NCI-H2196 treated with DMSO at 0.1 percent for 48 hours (cell line): ENCODE measurements around the gene NPNT.

ENCODE experiments used
- DNase-seq: peaks from one replicate; lab custom pipeline; 2025; ENCODE audit not compliant: unreplicated experiment; lab: John Stamatoyannopoulos, UW

Gene NPNT

DNA sequence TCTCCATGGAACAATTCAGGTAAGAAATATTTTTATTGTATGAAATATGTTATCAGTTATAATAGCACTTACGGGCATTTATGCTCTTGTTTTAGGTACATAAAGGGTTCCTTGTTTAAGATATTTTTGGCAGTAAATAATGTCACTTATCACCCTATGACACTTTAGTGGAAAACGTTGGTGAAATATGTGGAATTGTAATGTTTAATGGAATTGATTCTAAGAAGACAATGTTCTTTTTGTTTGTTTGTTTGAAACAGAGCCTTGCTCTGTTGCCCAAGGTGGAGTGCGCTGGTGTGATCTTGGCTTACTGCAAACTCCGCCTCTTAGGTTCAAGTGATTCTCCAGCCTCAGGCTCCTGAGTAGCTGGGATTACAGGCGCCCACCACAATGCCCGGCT lies 17.4 kb downstream of the NPNT start:
- DNase-seq = no peak

DNA sequence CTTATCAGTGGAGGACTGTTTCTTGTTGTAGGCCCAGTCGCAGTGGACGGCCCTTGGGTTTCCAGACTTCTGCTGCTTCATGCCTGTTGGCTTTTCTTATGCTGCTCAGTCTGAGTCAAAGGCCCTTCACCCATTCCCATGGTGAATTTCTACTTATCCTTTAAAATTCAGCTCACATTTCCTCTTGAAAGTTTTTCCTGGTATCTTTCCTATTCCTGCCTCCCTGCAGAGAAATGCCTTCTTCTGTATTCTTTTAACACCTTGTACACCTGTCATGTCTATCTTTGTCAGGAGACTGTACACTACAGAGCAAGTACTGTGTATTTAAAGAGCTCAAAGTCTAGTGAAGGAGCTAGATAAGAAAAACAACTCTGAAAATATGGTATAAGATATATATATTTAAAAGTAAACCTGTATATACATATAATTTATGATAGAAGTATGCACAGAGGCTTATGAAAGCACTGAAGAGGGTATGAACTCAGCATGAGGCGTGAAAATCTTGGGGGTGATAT lies 22.0 kb downstream of the NPNT start:
- DNase-seq = no peak

DNA sequence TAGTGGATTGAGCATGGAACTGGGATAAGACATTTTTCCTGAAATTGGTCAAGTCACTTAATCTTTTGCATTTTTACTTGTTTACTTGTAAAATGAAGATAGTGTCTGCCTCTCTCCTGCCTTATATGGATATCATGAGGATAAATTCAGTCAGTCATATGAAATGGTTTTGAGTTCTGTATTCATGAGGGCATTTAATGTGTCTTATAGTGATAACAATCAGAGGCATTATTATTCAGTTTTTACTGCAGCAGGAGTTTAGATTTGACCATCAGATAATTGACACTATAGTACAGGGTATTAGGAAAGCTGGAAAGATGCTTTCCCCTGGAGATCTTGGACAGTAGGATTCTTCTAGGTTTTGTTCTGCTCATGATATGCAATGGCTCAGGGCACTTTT lies 26.0 kb downstream of the NPNT start:
- no peak for DNase-seq

DNA sequence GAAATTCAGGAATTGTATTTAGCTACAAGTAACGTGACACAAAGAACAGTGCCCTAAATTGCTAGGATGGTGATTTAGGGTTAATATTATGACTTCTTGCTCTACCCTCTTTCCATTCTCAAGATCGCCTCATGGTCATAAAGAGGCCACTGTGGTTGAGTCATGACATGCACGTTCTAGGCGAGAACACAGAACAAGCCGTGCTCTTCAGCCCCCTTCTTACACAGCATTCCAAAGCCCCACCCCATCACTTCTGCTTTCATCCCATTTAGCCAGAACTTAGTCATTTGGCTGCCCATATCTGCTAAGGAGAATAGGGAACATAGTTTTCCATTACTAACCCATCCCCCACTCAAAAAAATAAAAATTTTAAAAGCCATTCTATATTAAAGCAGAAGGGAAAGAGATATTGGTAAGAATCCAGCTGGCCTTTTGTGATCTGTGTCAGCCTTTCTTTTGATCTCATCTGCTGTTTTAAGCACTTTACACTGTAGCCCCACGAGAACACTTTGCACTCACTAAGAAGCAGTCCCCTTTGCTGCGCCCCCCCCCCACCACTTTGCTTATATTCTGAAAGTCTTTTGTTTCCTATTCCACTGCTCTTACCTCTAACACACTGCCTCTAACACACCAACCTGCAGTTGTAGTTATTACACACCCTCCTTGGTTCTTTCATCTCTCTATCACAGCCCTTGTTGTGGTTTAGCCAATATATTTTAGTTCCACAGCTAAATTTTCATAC lies 28.4 kb downstream of the NPNT start:
- no peak for DNase-seq

DNA sequence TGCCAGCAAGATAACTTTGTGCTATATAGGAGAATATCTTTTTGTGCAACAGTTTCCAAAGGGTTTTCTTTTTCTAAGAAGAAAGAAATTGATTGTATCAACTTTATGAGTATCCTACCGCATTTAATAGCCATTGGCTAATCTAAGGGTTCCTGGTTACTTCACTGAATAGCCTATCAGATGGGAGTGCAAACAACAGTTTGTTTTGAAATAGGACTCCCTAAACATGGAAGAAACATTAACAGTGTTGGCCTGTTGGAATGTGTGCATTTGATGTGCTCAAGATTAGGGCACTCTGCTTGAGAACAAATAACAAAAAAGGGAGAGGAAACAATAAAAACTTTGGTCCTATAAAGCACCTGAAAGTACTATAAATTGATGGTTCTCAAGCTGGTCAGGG lies 29.1 kb downstream of the NPNT start:
- no peak for DNase-seq

DNA sequence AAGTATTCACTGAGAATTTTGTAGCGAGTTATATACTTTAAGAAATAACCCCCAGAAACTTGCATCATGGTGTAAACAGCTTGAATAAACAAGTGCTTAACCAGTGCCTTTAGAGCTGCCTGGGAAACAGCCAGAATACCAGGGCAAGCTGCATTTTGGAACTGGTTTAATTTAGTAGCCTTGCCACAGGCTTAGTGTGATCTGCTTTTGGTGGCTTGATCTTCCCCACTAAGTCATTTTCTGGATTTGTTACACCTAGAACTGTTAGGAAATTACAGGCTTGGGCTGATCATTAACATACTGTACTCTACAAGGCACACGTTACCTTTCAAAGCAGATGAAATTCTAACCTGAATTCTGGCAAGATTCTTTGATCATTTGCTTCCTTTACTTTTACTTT lies 35.4 kb downstream of the NPNT start:
- DNase-seq = no peak

DNA sequence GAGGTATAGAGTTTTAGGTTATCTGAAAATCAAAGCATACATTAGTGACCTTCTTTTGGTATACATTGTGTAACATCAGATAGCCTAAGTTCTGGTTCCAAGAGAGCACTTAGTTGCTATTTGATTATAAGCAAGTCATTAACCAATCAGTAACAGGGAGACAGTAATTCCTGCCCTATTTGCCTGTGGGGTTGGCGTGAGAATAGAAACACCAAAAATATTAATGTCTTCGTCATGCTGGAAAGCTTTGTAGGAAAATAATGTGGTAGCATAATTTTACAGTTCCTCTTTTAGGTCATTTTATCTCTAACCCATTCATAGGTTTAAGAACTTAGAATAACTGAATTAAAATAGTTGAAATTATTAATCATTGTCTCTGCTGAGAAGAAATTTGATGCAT lies 37.8 kb downstream of the NPNT start:
- no peak for DNase-seq

DNA sequence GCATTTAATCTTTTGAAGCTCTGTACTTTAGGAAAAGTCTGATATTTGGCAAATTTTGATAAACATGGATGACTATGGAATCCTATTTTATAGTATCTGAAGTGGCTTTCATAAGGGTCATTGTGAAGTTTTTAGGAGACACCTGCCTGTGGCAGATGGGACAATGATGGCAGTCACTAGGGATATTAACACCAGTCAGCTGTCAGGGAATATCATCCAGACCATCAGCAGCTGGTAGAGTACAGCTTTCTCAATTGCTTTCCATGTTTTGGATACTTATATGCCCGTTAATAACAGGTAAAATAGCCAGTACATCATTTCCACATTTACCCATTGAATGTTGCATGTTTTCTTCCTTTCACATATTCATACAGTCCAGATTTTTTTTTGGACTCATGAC lies 39.1 kb downstream of the NPNT start:
- no peak for DNase-seq

DNA sequence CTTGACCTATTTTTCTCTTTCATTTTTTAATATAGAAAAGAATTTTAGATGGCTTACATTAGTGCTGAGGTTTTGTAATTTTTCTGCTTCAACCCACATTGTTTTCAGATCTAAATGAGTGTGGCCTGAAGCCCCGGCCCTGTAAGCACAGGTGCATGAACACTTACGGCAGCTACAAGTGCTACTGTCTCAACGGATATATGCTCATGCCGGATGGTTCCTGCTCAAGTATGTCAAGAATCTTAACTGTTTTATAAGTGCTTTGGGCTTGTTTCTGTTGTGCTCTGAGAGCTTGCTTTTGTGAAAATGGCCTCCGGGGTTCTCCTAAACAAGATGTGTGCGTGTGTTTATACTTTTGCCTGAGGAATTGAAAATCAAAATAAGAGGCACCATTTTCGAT lies 41.6 kb downstream of the NPNT start:
- no peak for DNase-seq

DNA sequence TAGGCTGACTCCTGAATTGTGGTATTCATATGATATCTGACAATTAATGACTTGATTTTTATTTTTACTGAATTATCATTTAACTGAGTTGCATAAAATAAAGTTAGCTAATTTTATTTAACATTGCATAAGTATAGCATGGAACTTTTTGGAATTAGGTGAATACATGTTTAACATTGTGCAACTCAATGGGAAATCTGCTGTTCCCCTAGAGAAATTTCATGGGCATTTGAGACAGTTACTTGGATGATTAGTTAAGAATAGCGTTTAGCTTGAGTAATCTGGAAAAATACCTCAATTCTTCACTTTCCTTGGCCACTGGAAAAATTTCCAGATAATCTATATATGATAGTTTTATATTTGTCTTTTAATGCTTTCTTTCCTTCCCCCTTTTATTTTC lies 42.5 kb downstream of the NPNT start:
- no peak for DNase-seq

DNA sequence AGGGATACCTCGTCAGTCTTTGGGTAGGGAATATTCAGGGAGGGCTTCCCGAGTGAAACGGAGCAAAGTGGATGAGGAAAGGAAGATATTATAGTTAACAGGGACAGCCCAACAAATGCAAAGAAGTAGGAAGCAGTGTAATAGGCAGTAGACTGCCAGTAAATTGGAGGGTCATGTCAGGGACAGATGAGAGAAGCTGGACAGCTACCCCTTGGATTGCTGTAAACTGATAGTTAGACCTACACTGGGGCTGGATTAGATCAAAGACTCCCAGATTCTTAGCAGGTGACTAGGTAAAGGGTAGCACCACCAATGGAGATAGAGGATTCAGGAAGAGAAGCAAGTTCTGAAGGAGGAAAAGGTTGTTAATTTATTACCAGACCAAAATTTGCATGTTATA lies 48.0 kb downstream of the NPNT start:
- no peak for DNase-seq

DNA sequence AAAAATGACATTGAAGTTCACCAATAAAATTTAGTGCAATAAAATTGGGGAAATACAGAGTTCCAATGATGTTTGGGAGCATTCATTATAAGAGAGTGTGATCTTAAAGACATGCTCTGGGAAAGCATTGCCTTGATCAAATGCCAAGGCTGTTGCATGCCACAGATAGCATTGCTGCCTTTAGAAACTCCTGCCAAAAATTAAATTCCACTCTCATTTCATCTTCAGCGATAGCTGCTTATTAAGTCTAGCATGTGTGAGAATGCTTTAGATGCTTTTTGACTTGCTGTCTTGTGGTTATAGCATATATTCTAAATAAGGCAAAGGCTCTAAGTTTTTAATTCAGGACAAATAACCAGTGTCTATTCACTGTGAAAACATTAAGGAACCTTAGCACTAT lies 49.3 kb downstream of the NPNT start:
- no peak for DNase-seq

DNA sequence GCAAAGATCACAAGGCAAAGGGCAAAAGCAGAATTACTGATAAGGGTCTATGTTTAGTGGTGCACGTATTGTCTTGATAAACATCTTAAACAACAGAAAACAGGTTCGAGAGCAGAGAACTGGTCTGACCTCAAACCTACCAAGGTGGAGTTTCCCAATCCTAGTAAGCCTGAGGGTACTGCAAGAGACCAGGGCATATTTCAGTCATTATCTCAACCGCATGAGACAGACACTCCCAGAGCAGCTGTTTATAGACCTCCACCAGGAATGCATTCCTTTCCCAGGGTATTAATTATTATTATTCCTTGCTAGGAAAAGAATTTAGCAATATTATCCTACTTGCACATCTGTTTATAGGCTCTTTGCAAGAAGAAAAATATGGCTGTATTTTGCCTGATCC lies 51.5 kb downstream of the NPNT start:
- DNase-seq = no peak

DNA sequence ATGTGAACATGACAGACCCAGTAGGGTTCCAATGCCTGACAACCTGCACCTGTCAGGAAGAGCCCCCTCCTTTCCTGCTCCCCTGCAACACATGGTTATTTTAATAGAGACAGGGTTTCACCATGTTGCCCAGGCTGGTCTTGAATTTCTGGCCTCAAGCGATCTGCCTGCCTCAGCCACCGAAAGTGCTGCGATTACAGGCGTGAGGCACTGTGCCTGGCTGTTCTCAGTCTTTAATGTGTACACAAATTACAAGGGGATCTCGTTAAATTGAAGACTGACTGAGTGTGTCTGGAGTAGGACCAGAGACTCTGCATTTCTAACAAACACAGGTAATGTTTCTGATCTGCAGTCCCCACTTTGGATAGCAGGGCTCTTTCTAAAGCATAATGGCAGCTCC lies 55.4 kb downstream of the NPNT start:
- no peak for DNase-seq

DNA sequence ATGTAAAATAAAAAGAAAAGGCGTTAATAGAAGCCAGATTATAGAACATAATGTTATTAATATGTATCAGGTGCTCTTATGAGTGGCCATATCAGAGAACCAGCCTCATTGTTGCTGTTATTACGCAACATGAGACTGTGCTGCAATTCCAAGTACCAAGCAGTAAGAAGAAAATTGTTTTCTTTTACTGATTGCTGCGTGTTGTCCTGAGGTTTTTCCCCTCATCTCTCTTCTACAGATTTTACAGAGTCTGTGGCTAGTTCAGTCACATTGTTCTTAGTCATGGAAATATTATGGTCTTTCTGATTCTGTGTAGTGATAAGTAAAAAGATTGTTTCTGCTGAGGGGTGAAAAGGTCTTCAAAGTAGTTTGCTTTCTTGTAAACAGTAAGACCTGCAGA lies 55.9 kb downstream of the NPNT start:
- DNase-seq = no peak

DNA sequence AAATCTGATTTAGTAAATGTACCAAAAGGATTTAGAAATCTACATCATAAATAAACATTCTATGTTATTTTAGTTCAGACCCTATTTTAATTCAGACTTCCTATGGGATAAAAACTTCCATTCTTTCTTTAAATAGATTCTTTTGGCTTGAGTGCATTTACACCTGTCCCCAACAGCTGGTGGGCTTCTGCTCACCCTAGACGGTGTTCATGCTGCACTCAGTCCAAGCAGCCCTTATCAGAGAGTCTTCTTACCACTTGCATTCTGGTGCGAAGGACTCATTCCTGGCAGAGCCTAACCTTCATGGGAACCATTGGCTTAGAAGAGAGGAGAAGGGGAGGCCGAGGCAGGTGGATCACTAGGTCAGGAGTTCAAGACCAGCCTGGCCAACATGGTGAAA lies 57.3 kb downstream of the NPNT start:
- no peak for DNase-seq

DNA sequence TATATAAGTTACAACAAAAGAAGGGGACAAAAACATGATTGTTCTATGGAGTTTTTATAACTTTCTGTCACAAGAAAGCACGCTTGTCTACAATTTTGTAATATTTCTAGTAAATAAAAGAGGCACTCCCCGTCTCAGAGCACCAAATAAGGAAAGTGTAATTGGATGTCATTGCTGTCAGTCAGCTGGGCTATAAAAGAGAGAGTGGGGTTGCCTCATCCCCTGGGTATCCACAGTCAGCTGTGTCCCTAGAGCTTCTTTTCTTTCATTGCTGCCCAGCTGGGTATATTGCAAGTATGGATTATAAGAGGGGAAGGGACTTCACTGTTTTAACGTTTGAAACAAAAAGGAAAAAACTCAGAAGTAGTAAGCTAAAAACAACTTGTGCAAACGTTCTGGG lies 61.3 kb downstream of the NPNT start:
- DNase-seq = no peak

DNA sequence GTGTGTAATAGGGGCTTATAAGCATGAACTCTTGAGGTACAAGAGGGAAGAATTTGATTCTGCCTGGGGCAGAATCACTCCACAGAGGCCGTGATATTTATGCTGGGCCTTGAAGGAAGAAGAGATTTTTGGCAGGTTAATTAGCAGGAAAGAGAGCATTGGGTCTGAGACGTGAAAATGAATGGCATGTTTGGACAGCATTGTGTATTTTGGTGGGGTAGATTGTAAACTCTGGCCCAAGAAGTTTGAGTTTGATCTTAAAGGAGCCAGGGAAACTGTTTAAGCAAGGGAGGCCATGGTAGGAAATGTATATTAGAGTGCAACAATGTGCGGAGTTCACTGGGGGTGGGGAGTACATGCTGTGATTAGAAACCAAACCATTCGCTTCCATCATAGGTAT lies 62.4 kb downstream of the NPNT start:
- DNase-seq = no peak

DNA sequence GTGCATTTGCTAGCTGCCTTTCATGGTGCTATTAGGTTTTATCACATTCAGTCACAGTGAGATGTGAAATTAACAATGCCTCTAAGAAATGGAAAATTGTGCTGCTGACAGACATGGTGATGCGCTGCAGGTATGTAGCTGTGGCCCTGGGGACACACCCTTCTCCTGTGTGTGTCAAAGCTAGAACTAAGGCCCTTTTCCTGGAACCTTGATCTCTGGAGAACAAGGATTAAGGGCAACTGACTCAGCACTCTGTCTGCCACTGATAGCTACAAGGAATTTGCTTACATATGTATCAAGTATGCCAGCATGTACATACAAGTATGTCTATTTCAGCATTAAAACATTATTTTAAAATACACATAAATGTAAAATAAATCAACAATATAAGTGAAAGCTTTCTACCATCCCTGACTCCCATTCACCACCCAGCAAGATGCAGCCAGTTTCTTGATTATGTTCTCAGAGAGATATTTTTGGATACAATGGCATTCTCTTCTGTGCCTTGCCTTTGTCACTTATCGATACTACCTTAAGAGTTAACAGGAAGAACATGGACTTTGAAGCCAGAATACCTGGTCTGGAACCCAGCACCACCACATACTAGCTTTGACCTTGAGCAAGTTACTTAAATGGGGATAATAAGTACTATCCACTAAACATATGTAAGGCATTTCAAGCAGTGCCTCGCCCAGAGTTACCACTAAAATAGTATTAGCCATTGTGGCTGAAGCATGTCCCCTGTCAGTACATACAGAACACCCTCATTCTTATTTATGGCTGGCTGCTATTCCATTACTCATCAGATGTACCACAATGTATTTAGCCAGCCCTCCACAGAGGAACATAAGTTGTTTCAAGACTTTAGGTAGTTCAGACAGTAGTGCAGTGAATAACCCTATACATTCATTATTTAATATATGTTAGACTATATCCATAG lies 68.5 kb downstream of the NPNT start:
- DNase-seq = no peak

DNA sequence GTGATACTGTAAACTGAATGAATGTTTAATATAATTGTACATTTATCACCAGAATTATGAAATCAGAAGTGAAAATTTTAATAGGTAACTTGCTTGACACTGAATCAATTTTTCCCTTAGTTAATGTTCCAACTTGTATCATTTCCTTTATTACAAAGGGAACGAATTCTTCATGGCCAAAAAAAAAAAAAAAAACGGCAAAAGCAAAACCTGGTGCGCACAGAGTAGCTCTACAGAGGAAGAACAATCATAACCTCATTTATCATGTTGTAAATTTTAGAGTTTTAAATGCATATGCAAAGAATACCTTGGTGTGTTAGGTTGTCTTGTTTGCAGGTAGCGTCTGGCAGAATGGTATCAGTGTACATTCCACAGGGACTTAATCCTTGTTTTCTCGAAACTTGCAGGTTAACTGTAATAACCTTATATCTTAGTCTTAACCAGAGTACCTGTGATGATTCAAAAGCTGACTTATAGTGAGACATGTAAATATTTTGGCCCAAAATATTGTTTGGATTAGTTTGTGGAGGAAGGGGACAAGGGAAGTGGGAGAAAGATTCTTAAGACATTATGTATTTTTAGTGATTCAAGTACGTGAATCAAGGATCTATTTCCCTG lies 70.0 kb downstream of the NPNT start:
- no peak for DNase-seq

DNA sequence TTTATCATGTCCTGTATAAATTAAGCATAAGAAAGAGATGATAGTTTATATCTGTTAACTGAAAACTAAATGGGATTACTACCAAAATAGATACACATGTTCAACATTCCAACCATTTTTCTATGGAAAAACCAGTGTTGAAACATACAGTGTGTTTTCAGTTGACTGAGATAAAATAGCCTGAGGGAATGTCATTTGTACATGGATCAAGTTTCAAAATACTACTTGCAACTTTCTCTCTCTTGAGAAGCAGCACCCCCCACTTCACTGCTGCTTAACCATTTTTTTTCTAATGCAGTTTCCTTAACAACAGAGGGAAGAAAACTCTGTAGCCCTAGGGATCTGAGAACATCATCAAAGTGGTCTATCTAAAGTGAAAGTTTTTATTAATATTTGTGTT lies 70.8 kb downstream of the NPNT start:
- no peak for DNase-seq
